GM19239 (cell line): Measurements from ENCODE around the gene GNG5.
"Not testable (repeated sequence)": the region's sequence is repeated elsewhere in the genome, so short reads cannot be mapped to it uniquely, and the experiment has no call there.

Experiments
- DNase-seq: peaks from one replicate; pipeline ENCODE4 v3.0.0; 2011; ENCODE audit warnings: low spot score; ENCODE audit not compliant: insufficient read length
- FAIRE-seq: peaks from 2 replicates; lab custom pipeline; 2011; peaks lifted over from hg19 to GRCh38; lab: Jason Lieb, UNC

The GNG5 gene

GRCh38 chr1:84492726-84493125 is 13.7 kb downstream of the GNG5 start:
- DNase-seq (no peak), FAIRE-seq (no peak)

- FAIRE-seq (no peak), DNase-seq (no peak)
These were observed 16.6 kb downstream of the GNG5 start for GRCh38 chr1:84489766-84490165.

DNA sequence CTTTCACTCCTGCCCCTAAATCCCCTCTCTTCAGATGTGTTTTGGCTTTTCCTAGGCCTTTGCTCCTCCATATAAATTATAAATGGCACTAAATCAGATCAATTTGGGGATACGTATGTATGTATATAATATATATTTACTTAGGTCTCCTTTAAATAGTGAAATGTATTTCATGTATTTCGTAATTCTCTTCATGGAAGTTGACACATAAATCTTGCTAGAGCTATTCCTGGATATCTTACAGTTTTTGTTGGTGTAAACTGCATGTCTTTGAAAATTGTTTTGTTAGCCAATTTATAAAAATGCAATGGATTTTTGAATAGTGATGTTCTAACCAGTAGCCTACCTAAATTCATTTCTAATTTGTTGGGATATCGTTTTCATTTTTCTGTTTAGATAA is 18.3 kb downstream of the GNG5 start:
- DNase-seq (no peak), FAIRE-seq (no peak)

GRCh38 chr1:84481317-84481716 is 25.1 kb downstream of the GNG5 start:
- FAIRE-seq, result no peak

DNA sequence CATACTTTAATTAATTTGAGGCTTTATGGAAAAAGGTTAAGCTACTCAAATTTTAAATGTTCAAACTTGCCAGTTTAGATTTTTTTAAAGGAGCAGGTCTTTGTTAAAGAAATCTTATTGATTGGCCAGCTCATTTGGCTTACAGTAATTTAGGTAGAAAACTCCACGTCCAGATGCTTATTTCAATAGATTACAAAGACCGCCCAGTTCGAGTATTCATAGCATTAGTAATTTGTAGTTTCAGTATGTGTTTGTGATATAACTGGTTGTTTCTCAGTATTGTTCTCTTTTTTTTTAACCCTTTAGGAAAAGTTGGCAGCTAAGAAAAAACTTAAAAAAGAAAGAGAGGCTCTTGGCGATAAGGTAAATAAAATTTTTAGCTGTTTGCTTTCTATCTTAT is 25.7 kb downstream of the GNG5 start:
- no peak for DNase-seq
- FAIRE-seq, result no peak

More at GRCh38 chr1:84481317-84481716, 25.1 kb downstream of the GNG5 start:
- DNase-seq, result no peak

- DNase-seq, result no peak
- peak; percentile 53 for FAIRE-seq
These were observed 26.4 kb downstream of the GNG5 start for GRCh38 chr1:84479998-84480397.

GRCh38 chr1:84478876-84479868 is 27.2 kb downstream of the GNG5 start, which contains the start of gene RPF1:
TSS of gene RPF1 (plus strand) at chr1:84479266. CDS start at chr1:84479282, 16 bp downstream.
- FAIRE-seq (peak; percentile 90), DNase-seq (peak; percentile 46)

DNA sequence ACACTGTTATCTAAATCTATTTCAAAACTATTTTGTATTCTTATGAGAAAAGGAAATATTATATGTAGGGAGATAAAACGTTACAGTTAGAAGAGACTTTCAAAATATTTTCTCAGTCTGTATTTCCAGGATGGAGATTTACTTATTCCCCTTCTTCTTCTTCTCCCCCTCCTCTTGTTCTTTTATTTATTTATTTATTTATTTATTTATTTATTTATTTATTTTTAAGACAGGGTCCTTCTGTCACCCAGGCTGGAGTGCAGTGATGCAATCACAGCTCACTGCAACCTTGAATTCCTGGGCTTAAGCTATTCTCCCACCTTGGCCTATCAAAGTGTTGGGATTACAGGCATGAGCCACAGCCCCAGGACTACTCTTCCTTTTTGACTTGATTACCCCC is 30.2 kb downstream of the GNG5 start:
- DNase-seq (no peak), FAIRE-seq (no peak)

GRCh38 chr1:84467298-84467697 is 39.1 kb downstream of the GNG5 start:
- no peak for FAIRE-seq
- no peak for DNase-seq

- no peak for DNase-seq
- FAIRE-seq, result no peak
These were observed 44.3 kb downstream of the GNG5 start for GRCh38 chr1:84462118-84462517.

- no peak for DNase-seq
- no peak for FAIRE-seq
These were observed 53.9 kb downstream of the GNG5 start for GRCh38 chr1:84452436-84452835.

DNA sequence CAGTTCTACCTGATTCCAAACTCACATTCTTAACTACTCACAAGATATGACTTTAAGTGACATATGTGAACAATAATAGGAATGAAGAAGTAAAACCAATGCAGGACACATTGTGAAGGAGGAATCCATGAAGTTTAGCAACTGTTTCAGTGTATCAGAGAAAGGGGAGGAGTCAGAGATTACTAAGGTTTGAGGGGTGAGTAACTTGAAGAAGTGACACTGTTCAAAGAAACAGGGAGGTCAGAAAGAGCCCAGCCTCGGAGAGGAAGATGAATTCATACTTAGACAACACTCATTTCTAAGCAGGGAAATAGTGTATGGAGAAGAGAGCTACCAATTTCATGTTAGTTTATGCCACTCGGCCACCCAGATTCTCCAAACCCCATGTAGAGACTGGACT is 55.5 kb downstream of the GNG5 start:
- FAIRE-seq, result no peak
- DNase-seq, result no peak

DNA sequence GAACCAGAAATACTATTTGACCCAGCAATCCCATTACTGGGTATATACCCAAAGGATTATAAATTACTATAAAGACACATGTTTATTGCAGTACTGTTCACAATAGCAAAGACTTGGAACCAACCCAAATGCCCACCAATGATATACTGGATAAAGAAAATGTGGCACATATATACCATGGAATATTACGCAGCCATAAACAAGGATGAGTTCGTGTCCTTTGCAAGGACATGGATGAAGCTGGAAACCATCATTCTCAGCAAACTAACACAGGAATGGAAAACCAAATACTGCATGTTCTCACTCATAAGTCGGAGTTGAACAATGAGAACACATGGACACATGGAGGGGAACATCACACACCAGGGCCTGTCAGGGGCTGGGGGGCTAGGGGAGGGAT is 57.7 kb downstream of the GNG5 start:
- not testable (repeated sequence) for DNase-seq, FAIRE-seq
